ENCODE data around the gene TMEM184B.

TMEM184B gene

DNA sequence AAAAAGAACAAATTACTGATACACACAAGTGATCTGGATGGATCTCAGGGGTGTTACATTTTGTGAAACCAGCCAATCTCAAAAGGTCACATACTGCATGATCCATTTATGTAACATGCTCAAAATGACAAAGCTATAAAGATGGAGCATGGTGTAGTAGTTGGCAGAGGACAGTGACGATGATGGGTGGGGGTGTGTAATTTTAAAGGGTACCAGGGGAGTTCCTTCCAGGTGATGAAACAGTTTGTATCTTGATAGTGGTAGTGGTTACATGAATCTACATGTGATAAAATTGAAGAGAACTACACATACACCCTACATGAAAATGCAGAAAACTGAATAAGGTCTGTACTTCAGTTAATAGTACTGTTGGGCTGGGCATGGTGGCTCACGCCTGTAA is 17.1 kb downstream of the TMEM184B start:
- H3K4me1 Mint-ChIP-seq (ENCODE audit: low read depth): peaks cover 7% of the 10 kb centered on the region

DNA sequence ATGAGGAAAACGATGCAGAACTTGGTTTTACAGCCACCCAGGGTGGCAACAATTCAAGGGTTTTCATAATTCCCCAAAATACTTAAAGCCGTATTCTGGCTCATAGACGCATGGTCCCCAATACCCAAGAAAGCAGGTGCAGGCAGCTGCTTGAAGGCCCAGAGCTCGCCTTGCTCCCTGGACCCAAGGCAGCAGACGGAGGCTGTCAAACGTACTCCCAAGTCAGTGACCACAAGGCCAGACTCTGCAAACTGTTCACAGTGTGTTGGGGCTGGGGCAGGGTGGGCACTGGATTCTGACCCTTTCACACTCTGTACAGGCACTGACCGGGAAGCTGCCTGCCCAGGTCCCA is 21.5 kb downstream of the TMEM184B start:
- DNase-seq: no peak
- H3K36me3 Mint-ChIP-seq (ENCODE audit: low read depth): peaks cover 24% of the 10 kb centered on the region
- H3K27me3 Mint-ChIP-seq: no peaks in the 10 kb centered on the region
- H3K27ac Mint-ChIP-seq: no peak overlapping the region
- H3K4me3 Mint-ChIP-seq: no peak overlapping the region
- no peaks in the 10 kb centered on the region for H3K9me3 Mint-ChIP-seq
- H3K4me1 Mint-ChIP-seq (ENCODE audit: low read depth): peaks cover 1% of the 10 kb centered on the region

More for the DNA sequence above, 17.1 kb downstream of the TMEM184B start:
- DNase-seq: no peak
- H3K9me3 Mint-ChIP-seq: no peaks in the 10 kb centered on the region
- no peaks in the 10 kb centered on the region for H3K27me3 Mint-ChIP-seq
- H3K27ac Mint-ChIP-seq: no peak overlapping the region
- H3K4me3 Mint-ChIP-seq: no peak overlapping the region
- peaks cover 3% of the 10 kb centered on the region for H3K36me3 Mint-ChIP-seq (ENCODE audit: low read depth)

DNA sequence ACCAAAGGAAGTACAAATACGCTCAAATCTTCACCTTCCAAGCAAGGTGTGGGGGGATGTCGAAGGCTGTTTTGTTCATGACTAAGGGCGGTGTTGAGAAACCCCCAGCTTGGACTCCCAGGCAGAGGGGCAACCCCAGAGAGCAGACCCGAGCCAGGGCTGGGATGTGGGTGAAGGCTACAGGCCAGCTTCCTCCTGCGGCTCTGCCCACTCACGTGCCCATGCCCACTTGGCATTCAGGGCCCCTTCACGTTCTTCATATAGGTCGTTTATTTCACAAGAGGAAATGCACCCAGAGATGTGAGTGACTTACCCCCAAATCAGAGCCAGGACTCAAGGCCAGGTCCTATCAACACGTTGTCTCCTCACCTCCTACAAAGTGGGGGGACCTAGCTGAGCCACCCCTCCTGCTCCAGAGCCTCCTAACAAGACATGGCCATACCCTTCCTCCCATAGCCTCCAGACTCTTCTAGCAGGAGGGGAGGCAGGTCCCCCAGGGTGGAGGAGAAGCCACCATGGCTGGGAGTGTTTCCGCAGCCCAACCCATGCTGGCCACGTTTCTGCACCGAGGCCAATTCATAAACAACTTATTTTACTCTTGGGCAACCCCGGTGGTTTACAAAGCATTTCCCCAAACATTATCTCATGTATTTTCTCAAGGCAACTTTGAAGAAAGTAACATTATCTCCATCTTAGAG is 22.0 kb downstream of the TMEM184B start:
- Mint-ChIP-seq H3K4me3 (no peak overlapping the region), H3K4me1 (ENCODE audit: low read depth) (peaks cover 1% of the 10 kb centered on the region), H3K36me3 (ENCODE audit: low read depth) (peaks cover 25% of the 10 kb centered on the region), H3K27ac (no peak overlapping the region), H3K27me3 (no peaks in the 10 kb centered on the region), H3K9me3 (no peaks in the 10 kb centered on the region)
- DNase-seq: no peak

DNA sequence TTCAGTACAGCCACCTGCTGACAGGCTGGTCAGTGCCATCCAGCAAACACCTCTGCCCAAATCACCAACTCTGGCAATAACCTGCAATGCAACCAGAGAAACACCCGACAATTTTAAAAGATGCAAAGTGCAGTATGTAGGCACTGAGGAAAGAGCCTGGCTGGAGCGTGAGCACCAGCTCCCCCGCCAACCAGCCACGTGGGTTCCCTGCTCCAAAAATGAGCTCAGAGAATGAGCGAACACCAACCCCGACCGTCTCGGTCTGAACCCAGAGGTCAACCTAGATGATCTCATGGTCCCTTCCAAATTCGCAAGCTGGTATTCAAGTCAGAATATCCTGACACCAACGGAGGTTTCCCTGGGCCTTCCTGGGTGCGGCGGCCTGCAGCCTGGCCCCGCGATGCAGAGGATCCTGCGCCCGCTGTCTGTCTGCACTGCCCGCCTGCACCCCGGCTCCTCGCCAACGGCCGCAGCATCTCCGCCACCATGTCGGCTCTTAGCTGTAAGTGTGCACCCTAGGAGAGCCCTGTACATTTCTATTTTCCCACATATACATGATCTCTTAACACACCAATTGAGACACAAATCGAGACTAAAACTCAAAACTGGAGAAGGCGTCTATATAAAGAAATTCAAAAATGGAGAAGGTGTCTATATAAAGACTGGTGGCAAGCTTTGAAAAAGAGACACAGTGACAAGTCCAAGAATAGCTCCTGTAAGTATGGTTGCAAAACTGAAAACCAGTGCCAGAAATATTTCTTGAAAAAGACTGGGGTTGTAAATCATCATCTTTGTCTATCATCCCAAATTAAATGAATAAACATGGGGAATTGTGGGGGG is 22.8 kb downstream of the TMEM184B start:
- no peaks in the 10 kb centered on the region for H3K9me3 Mint-ChIP-seq
- H3K27me3 Mint-ChIP-seq: no peaks in the 10 kb centered on the region
- DNase-seq: no peak
- H3K4me1 Mint-ChIP-seq (ENCODE audit: low read depth): peaks cover 1% of the 10 kb centered on the region
- peaks cover 25% of the 10 kb centered on the region for H3K36me3 Mint-ChIP-seq (ENCODE audit: low read depth)
- no peak overlapping the region for H3K4me3 Mint-ChIP-seq
- H3K27ac Mint-ChIP-seq: no peak overlapping the region

DNA sequence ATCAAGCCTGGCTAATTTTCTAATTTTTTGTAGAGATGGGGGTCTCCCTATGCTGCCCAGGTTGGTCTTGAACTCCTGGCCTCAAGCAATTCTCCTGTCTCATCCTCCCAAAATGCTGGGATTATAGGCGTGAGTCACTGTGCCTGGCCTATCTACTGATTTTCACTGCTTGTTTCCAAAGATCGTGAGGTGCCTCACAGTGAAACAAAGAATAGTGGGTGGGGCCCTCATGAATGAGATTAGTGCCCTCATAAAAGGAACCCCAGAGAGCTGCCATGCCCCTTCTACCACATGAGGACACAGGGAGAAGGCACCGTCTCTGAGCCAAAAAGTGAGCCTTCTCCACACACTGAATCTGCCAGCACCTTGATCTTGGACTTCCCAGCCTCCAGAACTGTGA is 23.5 kb downstream of the TMEM184B start:
- DNase-seq: no peak

DNA sequence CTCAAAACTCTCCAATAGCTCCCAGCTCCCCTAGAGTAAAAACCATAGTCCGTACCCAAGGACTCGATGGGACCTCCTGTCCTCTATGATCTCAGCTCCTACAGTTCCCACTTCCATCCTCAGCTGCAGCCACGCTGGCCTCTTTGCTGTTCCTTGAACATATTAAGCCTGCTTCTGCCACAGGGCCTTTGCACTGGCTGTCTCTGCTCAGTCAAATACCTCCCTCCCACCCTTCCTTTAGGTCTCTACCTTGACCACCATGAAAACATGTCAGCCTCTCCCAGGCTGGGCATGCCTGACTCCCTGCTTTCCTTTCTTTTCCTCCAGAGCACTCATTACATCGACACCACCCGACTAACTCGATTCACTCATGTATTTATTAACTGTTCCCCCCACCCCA is 24.5 kb downstream of the TMEM184B start:
- DNase-seq: no peak
- H3K4me3 Mint-ChIP-seq: no peak overlapping the region
- no peaks in the 10 kb centered on the region for H3K4me1 Mint-ChIP-seq (ENCODE audit: low read depth)
- no peaks in the 10 kb centered on the region for H3K27me3 Mint-ChIP-seq
- H3K9me3 Mint-ChIP-seq: no peaks in the 10 kb centered on the region
- H3K36me3 Mint-ChIP-seq (ENCODE audit: low read depth): peaks cover 42% of the 10 kb centered on the region
- no peak overlapping the region for H3K27ac Mint-ChIP-seq

More for the DNA sequence above, 23.5 kb downstream of the TMEM184B start:
- H3K4me1 Mint-ChIP-seq (ENCODE audit: low read depth): peaks cover 1% of the 10 kb centered on the region
- no peaks in the 10 kb centered on the region for H3K27me3 Mint-ChIP-seq
- H3K9me3 Mint-ChIP-seq: no peaks in the 10 kb centered on the region
- H3K4me3 Mint-ChIP-seq: no peak overlapping the region
- H3K27ac Mint-ChIP-seq: no peak overlapping the region
- peaks cover 32% of the 10 kb centered on the region for H3K36me3 Mint-ChIP-seq (ENCODE audit: low read depth)

DNA sequence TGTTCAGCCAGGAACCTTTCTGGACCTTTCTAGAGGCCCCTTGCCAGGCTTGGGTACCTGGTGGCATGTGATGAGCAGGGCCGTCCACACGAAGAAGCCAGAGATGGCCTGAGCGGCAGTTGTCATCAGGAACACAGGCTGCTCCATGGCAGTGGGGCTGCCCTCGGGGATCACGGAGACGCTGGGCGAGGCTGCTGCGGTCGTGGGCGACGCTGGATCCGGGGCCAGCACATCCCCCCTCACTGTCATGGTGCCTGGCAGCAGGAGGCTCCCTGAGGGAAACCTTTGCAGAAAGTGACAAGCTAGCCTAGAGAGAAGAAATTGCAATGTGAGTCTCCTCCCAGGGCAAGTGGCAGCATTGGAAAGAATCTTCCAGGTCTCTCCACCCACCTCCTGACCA is 25.1 kb downstream of the TMEM184B start:
- Mint-ChIP-seq H3K9me3 (no peaks in the 10 kb centered on the region), H3K4me3 (no peak overlapping the region), H3K36me3 (ENCODE audit: low read depth) (peaks cover 46% of the 10 kb centered on the region), H3K4me1 (ENCODE audit: low read depth) (no peaks in the 10 kb centered on the region), H3K27me3 (no peaks in the 10 kb centered on the region), H3K27ac (no peak overlapping the region)
- DNase-seq: no peak

DNA sequence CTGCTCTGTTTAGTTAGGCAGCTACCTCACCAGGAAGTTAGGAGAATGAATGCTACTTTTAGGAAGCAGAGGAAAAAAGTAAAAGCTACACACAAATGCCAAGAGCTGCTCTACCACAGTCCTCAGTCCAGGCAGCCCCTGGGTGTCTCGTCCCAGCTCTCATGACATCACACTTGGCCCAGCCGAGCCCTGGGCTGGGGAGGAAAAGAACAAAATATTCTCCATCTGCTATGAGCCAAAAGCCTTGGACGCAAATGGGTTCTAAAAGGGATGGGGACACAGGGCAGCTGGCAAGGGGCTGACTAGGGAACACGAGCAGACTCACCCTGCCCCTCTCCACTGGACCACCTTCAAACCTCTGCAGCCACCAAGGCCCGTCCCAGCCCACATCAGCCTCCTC is 26.1 kb downstream of the TMEM184B start:
- H3K27ac Mint-ChIP-seq: no peak overlapping the region
- DNase-seq: no peak
- no peaks in the 10 kb centered on the region for H3K27me3 Mint-ChIP-seq
- H3K4me1 Mint-ChIP-seq (ENCODE audit: low read depth): no peaks in the 10 kb centered on the region
- H3K4me3 Mint-ChIP-seq: no peak overlapping the region
- H3K36me3 Mint-ChIP-seq (ENCODE audit: low read depth): peaks cover 48% of the 10 kb centered on the region
- H3K9me3 Mint-ChIP-seq: no peaks in the 10 kb centered on the region

DNA sequence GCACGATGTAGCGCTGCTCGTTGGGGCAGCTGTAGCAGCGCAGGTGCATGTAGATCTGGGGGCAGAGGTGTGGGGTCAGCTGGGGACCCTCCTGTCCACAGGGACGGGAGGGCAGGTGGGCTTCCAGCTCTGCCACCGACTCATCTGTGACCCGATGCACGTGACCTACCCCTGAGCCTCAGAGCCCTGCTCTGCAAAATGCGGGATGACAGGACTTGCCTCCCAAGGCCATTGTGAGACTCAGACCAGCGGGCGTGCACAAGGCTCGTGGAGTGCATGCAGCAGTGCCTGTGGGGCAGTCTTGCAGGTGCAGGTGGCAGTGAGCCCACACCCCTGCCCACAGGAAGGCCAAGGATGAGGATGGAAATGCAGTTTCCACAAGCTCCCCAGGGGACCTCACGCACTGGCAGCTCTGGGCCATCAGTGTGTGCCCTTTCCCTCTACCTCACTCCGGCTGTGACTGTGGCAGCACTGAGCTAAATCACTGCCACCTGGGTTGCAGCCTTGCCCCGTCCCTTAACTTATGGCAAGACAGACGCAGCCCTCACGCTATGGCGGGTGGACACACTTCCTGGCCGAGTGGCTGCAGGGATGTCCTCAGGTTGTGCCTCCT is 26.7 kb downstream of the TMEM184B start:
- Mint-ChIP-seq H3K9me3 (no peaks in the 10 kb centered on the region), H3K4me3 (no peak overlapping the region), H3K27ac (no peak overlapping the region), H3K4me1 (ENCODE audit: low read depth) (no peaks in the 10 kb centered on the region), H3K36me3 (ENCODE audit: low read depth) (peaks cover 49% of the 10 kb centered on the region), H3K27me3 (no peaks in the 10 kb centered on the region)
- DNase-seq: no peak

DNA sequence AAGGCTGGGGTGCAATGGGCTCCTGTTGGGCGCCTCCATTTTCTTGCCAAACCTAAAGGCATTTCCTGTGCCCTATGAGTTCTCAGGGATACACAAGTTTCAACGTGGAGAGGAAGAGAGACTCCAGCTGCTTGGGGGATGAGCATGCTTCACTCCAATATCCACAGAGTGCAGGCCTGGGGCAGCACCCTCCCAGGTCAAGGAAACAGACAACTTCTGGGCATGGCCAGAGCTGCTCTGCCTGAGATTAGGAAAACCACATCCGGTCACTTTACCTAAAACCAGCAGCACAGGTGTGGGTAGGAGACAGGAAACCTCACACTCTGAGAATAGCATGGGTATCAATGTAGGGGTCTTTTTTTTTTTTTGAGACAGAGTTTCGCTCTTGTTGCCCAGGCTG is 28.7 kb downstream of the TMEM184B start:
- Mint-ChIP-seq H3K27me3 (no peaks in the 10 kb centered on the region), H3K9me3 (no peaks in the 10 kb centered on the region), H3K4me1 (ENCODE audit: low read depth) (no peaks in the 10 kb centered on the region), H3K4me3 (no peak overlapping the region), H3K36me3 (ENCODE audit: low read depth) (peaks cover 57% of the 10 kb centered on the region), H3K27ac (no peak overlapping the region)
- no peak for DNase-seq

DNA sequence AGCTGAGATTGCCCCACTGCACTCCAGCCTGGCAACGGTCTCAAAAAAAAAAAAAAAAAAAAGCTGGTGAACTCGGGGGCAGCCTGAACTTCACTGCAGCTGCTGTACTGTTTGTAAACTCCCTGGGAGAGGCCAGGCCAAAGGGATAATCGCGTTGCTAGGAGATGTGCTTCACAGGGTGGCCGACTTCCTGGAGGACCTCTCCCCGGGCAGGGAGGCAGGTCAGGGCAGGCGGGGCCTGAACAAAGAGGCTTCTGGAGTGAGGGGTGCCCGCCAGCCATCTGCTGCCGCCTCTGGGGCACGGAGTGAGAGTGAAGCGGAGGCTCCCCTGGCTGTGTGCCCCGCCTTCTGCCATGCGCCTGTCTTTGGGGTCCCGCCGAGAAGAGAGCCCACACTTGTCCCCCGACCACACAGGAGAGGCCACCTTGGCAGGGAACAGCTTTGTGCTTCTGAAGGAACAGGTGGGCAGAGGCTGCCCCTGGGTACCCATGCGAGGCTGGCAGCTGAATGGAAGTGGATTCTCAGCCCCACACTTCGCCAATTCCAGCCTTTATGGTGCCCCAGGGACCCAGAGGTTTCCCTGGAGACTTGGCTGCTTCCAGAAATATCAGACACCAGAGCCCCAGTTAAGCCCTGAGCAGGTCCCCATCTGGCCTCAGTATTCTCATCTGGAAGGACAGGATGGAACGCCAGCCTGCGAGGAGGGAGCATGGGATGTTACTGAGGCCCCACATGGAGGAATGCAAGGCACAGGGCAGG is 29.6 kb downstream of the TMEM184B start:
- Mint-ChIP-seq H3K4me3 (no peak overlapping the region), H3K27me3 (no peaks in the 10 kb centered on the region), H3K36me3 (ENCODE audit: low read depth) (peaks cover 60% of the 10 kb centered on the region), H3K27ac (no peak overlapping the region), H3K4me1 (ENCODE audit: low read depth) (no peaks in the 10 kb centered on the region), H3K9me3 (no peaks in the 10 kb centered on the region)
- no peak for DNase-seq

DNA sequence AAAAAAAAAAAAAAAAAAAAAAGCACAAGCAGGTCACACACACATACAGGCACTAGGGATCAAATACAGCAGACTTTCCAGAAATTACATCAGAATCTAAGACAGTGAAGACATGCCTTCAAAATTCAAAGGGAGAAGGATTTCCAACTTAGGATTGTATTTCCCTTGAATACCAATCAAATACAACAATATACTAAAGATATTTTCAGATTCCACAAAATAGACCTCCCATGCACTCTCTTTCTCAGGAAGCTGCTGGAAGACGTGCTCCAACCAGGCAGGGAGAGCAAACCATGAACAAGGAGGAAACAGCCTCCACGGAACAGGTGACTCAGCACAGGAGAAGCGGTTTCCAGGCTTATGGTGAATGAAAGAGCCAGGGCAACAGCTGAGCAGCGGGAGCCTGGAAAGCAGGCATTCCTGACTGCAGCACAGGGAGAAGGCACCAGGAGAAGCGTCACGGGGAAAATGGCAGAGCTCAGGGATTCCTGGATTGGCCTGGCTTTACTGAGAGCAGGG is 32.0 kb downstream of the TMEM184B start:
- no peaks in the 10 kb centered on the region for H3K9me3 Mint-ChIP-seq
- no peak overlapping the region for H3K4me3 Mint-ChIP-seq
- H3K36me3 Mint-ChIP-seq (ENCODE audit: low read depth): peaks cover 56% of the 10 kb centered on the region
- no peak for DNase-seq
- H3K4me1 Mint-ChIP-seq (ENCODE audit: low read depth): no peaks in the 10 kb centered on the region
- no peak overlapping the region for H3K27ac Mint-ChIP-seq
- H3K27me3 Mint-ChIP-seq: no peaks in the 10 kb centered on the region

DNA sequence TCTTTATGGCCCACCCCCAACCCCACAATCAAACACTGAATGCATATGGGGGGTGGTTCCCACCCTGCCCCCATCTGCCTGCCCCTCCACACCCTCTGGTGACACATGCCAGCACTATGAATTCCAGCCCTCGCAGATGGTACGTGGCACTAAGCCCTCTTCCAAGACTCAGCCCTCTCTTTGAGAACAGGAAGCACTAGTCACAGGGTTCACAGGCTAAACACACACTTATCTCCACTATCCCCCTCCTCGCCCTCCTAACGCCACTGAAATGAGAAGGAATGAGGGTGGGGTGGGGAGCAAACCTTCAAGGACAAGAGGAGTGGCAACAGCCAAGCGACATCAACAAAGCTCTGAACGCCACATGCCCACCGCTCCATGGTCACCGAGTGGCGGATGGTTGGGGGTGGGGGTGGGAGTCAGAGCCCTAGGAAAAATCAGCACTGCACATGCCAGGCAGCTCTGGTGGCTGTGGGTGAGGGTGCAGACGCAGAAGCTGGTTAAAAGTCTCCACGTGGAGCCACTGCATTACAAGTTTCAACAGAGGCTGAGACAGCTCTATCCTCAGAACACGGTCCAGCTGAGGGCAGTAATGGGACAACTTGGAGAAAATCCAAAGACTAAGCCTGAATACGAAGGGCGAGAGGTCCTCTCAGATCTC is 33.6 kb downstream of the TMEM184B start:
- Mint-ChIP-seq H3K9me3 (no peaks in the 10 kb centered on the region), H3K36me3 (ENCODE audit: low read depth) (peaks cover 61% of the 10 kb centered on the region), H3K4me3 (no peak overlapping the region), H3K27me3 (no peaks in the 10 kb centered on the region), H3K4me1 (ENCODE audit: low read depth) (no peaks in the 10 kb centered on the region), H3K27ac (no peak overlapping the region)
- no peak for DNase-seq

DNA sequence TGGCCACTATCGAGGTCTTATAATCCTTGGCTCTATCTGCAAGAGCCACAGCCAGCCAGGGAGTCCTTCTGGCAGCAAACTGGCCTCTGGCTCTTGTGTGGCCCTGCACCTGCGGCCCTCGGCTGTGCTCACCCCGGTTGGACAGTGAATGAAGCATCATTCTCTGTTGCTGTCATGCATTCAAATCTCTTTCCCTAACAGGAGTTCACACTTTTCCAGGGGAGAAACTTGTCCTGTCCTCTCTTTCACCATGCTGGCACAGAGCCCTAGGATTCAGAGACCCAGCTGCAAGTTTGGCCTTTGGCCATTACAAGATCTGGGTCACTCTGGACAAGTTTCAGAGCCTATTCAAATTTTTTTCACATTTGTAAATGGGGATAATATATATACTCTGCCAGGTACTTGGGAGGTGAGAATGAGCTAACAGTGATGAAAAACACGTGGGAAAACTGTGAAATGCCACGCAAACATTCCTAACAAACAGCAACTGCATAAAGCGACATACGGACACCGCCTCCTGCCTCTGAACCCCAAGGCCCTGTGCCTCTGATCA is 34.2 kb downstream of the TMEM184B start:
- Mint-ChIP-seq H3K27me3 (no peaks in the 10 kb centered on the region), H3K36me3 (ENCODE audit: low read depth) (peaks cover 59% of the 10 kb centered on the region), H3K9me3 (no peaks in the 10 kb centered on the region), H3K4me3 (no peak overlapping the region), H3K27ac (no peak overlapping the region), H3K4me1 (ENCODE audit: low read depth) (no peaks in the 10 kb centered on the region)
- no peak for DNase-seq

Data from activated T-cell treated with anti-CD3 and anti-CD28 coated beads, Interleukin-2, amount 50 U/mL, for 24 hours (primary cell).